NK-92 (cell line): ENCODE measurements around the gene DMRT3.
"Not testable (repeated sequence)": the region's sequence is repeated elsewhere in the genome, so short reads cannot be mapped to it uniquely, and the experiment has no call there.

Experiments
- DNase-seq: peaks from one replicate; lab custom pipeline; 2025; ENCODE audit not compliant: unreplicated experiment; lab: John Stamatoyannopoulos, UW

Gene DMRT3

DNA sequence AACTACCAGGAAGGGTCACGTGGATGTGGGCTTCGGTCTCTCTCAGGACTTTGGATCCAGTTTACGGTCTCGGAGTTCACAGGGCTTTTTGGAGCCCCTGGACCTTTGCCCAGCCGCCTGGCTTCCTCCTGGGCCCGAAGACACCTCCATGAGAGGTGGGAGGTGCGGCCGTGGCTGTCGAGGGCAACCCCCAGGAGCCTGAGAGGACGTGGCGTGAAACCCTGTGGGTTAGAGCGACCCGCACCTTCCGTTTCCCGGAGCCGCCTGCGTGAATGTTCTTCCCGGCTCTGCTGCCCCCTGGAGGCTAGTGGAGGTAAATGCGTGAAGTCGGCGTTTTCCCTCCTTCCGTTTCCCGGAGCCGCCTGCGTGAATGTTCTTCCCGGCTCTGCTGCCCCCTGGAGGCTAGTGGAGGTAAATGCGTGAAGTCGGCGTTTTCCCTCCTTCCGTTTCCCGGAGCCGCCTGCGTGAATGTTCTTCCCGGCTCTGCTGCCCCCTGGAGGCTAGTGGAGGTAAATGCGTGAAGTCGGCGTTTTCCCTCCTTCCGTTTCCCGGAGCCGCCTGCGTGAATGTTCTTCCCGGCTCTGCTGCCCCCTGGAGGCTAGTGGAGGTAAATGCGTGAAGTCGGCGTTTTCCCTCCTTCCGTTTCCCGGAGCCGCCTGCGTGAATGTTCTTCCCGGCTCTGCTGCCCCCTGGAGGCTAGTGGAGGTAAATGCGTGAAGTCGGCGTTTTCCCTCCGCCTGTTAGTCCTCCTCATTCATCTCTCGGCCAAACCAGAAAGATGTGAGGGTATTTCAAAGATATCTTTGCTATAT is 22.1 kb downstream of the DMRT3 start:
- not testable (repeated sequence) for DNase-seq

DNA sequence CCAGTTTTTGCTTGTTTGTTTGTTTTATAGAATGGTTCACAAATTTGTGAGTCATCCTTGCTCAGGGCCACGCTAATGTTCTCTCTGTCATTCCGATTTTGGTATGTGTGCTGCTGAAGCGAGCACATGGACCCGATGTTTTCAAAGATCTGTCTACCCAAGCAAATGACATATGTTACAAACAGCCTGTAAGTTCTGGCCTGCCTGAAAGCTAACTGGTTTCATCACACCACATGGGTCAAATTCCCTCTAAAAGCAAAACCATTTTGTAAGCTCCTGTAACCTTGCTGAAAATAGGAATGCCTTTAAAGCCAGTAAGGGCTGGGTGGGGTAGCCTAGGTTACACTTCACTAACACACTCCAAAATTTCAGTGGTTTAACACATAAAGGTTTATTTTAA is 25.4 kb downstream of the DMRT3 start:
- no peak for DNase-seq

DNA sequence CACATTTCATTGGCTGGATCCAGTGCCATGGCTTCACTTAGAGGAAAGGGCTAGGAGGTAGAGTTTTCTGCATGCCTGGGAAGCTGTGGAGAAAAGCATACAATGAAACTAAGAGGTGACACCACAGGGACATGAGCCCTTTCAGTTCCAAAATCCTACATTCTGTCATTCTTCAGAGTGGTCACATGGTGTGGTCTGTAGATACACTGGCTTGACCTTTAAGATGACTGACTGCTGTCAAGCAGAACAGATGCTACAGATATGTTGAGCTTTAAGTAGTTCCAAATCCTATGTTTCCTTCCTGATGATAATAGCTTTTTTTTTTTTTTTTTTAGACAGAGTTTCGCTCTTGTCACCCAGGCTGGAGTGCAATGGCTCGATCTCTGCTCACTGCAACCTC is 26.2 kb downstream of the DMRT3 start:
- no peak for DNase-seq

DNA sequence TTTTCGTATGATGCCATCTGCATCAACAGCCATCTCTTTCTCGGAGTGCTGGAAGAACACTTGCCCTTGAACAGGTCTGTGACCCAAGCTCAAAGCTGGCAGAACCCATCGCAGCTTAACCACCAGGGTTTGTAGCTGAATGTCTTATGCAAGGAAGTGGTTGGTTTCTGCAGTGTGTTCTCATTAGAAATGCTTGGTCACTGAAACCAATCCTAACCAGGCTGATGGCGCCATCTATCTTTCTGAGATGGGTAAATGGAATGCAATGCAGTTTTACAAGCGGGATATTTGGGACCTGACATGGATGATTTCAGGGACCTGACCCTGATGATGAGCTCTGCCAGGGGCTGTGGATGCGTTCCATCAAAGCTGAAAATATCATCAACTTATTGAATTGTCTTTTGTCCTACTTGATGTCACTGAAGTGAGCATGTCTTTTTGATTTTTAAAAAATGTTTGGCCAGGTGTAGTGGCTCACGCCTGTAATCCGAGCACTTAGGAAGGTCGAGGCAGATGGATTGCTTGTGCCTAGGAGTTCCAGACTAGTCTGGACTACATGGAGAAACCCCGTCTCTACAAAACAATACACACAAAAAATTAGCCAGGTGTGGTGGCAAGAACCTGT is 28.7 kb downstream of the DMRT3 start:
- DNase-seq = no peak

DNA sequence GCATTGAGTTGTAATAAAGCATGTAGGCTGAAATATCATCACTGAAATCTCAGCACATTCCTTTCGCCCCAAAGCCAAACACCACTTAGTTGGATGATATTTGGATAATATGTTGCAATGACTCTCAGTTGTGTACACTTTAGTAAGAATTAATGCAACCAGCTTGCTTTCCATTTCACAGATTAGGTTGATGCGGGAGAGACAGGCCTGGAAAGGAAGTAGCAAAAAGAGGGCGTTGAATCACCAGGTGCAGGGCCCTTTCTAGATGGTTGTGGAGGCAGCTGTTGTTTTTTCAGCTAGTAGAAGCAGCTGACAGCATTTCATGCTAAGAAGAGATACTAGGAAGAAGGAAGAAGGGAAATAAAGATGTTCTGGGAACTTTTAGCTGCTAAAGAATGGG is 30.9 kb downstream of the DMRT3 start:
- DNase-seq = no peak

DNA sequence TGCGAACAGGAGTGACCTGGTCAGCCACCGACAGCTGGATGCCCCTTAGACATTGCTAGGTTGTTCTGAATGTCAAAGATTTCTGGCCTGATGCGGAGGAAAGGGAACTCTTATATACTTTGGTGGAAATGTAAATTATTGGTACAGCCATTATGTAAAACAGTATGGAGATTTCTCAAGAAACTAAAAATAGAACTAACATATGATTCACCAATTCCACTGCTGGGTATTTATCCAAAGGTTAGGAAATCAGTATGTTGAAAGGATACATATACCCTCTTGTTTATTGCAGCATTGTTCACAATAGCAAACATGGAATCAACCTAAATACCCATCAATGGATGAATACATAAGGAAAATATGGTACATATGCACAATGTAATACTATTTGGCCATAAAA is 31.8 kb downstream of the DMRT3 start:
- DNase-seq = no peak

DNA sequence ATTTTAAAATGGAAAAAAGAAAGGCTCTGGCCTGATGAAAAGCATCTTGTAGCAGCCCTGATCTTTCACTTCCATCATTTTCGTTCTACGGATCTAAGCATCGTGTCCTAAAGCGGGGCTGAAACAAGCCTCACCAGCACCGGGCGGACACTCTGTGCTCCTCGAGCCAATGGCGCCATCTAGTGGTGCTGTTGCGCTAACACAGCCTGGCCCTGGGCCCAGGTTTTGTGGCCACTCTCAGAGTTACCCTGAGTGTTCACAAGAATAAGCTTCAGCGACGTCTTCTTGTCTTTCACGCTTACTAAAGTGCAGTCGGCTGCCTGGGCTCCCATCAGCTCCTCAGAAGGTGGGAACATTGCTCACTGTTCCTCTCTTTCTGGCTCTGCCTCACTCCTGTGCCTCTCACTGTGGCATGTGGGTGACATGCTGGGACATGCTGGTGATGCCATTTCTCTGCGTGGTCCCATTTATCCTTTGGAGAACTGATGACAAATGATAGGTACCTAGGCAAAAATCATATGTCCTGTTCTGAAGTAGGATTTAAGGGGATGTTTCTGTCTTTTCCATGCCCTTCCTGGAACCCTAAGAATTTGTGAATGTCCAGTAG is 32.7 kb downstream of the DMRT3 start:
- DNase-seq = no peak

DNA sequence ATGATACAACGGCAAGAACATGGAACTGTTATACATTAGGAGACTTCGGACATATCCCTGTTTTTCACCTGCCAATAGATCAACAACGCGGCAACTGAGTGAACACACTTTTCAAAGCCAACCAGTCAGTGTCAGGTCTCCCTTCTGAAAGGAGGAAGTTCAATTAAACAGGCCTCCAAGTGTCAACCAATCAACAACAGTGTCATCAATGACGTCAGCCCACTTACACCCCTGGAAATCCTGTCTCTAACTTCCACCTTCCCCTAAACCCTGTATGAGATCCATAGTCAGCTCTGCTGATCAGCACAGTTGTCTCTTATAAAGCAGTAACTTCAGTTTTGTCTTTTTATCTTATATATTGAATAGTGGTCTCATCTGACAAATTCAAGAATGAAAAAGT is 36.6 kb downstream of the DMRT3 start:
- no peak for DNase-seq

DNA sequence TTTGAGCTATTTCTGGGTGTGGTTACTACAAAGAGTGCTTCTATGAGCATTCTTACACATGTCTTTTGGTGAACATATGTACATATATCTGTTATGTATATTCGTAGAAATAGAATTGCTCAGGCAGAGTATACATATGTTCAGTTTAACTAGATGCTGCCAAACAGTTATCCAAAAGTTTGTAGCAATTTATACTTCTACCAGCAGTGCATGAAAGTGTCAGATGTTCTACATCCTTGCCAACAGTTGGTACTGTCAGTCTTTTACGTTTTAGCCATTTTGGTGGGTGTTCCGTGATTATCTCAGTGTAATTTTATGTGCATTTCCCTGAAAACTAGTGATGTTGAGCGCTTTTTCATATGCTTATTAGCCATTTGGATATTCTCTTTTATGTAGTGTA is 37.8 kb downstream of the DMRT3 start:
- no peak for DNase-seq

DNA sequence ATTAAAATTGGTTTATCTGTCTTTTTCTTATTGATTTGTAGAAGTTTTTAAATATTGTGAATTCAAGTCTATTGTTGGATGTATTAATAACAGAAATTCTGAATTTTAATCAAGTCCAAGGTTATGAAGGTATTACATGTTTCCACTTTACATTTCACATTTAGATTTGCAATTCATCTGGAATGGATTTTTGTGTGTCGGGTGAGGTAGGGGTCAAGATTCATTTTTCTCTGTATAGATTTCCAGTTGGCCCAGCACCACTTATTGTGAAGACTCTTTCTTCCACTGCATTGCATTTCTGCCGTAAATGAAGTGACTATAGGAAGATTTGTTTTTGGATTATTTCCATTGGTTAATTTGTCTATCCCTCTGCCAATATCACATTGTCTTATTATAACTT is 38.2 kb downstream of the DMRT3 start:
- DNase-seq = no peak

DNA sequence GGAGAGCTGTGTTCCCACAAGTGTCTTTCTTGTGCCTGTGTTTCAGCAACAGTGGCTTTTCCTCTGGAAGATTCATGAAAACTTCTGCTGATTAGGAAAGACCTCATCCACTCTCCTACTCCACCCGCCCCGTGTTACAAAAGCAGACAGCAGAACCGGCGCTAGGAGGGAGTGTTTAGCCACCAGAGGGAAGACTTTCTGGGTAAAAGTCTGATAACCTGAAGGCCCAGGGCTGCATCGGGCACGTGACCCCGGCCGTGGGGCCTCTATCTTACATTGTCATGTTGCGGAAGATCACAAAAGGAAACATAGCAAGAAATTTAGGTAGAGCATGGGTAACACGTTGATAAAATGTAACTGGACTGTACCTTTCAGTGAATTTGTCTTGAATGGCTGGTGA is 41.7 kb downstream of the DMRT3 start:
- no peak for DNase-seq

DNA sequence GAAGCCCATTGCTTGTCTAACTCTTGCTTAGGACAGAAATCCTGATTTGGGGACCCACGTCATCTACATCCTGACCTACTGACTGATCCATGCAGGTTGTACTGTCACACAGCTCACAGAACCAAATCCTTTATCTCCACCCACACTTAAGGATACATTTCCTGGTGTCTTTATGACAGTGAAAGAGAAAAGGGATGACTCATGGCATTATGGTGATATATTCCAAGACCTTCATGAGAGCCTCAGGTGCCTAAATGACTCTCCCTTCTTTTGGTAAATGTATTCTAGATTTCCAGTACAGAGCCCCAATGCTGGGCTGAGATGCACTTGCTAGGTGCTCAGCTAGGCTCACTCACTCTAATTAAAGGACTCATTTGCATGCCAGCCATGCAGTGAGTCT is 47.7 kb downstream of the DMRT3 start:
- no peak for DNase-seq

DNA sequence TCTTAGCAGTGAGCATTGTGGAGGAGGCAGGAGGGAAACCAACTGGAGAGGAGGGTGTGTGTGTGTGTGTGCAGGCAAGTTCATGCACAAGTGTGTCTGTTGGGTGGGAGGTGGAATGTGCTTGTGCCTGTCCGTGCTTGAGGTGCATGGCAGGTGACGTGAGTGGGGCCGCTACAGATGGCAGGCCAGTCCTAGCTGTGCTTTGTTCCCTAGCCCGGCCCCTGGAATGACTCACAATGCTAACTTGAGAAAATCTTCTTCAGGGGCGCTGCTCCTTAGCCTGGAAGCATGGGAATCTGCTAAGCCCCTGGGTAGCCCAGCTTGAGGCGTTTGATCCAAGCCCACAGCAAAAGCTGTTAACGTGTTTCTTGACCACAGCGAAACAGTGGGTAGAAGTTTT is 48.7 kb downstream of the DMRT3 start:
- no peak for DNase-seq

DNA sequence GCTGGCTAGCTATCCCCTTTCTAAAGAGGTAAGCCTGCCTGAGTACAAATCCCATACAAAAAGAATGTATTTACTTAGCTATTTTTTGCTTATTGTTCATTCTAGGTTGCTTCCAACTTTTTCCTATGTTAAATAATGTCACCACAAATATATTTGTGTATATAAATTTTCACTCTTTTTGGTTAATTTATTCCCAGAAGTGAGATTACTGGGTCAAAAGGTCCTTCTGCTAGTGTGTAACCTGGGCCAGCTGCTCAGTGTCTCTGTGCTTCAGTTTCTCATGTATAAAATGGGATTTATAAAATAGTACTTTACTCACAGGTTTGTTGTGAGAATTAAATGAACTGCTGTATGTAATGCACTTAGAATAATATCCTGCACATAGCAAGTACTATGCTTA is 49.8 kb downstream of the DMRT3 start:
- DNase-seq = no peak

DNA sequence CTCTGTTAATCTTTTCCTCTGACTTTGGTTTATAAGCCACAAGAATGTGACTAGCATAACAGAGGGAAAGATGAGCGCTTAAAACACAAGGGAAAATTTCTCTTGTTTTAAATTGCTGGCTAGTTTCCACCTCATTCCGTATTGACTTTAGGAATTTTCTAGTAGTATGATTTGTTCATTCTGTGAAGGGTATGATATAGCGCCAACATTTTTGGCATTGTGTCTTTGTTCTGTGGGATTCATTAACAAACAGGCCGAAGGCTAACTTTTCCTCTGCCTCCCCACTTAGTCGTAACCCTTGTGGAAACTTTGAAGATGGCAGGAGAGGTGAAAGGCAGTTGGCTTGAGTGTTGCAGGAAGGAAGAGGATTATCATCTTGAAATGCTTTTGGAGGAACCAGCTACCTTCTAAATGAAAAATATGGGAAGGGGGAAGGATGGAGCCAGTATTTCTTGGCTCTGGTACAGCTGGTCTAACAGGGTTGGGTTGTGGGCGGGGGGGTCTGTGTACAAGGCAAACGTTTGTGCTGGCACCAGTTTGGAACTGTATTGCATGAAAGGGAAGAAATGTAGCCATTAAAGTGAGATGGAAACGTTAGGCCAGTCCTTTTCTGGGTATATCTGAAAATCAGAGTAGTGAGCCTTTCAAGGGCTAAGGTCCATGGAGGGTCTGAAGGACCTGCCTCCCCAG is 52.2 kb downstream of the DMRT3 start:
- no peak for DNase-seq

DNA sequence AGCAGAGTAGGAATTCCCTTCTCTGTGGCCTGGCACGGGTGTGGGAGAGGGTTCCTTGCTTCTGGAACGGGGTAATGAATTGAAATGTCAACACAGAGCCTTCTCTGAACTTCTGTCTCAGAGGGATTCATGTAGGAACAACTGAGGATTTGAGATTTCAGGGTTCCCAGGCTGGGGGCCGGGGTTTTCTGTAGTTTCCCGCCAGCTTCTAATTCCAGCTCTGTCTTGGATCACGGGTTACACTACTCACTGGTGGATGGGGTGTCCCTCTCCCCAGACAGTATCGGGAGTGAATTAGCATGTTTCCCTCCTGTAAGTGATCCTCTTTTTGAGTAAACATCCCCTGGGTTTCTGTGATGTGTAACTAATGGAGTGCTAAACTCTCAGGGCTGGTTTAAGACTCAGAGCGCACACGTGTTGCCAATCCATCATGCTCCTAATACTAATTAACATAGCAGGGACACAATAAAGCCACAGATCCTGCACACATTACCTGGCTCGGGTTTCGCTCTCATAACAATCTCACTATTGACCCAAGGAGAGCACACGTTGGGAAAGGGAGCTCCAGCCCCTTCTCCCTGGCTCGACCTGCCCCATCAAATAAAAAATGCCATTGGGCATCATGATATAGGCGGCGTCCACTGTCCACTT is 55.6 kb downstream of the DMRT3 start:
- DNase-seq = no peak

DNA sequence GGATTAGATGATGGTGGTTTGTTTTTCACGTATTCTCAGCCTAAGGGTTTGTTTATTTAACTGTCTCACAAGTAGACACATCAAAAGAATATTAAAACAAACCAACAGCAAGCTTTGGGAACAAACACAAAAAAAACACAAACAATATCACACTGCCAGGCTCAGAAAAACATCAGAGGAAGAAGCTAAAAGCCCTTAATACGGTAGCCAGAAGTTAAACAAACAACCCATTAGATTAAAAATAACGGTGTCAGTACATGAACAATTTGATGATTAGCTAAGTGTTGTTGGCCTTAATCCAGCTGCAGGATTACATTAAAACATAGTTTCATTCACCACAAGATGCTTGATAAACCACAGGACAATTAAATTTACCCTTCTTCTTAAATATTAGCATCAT is 57.8 kb downstream of the DMRT3 start:
- DNase-seq = no peak

DNA sequence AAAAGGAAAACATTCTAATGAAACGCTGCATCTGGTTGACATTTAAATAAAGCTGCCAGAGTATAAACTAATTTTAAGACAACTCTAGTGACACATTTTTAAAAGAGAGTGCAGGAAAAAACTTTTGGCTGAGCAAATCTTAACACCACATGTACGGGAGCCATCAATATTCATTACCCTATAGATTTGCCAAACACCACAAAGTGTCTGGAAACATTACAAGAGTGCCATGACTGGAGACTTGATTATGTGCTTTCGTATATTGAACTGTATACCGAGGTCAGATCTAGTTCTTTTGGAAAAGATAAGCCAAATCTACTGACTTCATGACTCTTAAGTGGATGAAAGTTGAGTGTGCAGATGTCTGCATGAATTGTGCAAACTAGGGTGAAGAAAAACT is 63.1 kb downstream of the DMRT3 start:
- DNase-seq = no peak
